ENCODE measurements around the gene LCOR.

LCOR gene

GRCh38 chr10:96895662-96896424, 63.7 kb downstream of the LCOR start:
- no peak overlapping the region for H3K27ac ChIP-seq
- no peak for TF ChIP-seq CTCF (conservative IDR thresholded peaks at IDR 0.05)

- no peak for TF ChIP-seq CTCF (conservative IDR thresholded peaks at IDR 0.05)
Measured at GRCh38 chr10:96896884-96897589, 64.9 kb downstream of the LCOR start.

GRCh38 chr10:96902117-96902516, 70.0 kb downstream of the LCOR start:
- TF ChIP-seq CTCF (conservative IDR thresholded peaks at IDR 0.05): no peak
- 0 out of 2 replicates have a peak overlapping the region, but pooled peaks have one; percentile 8 for H3K27ac ChIP-seq

More at GRCh38 chr10:96896884-96897589, 64.9 kb downstream of the LCOR start:
- H3K27ac ChIP-seq: no peak overlapping the region

GRCh38 chr10:96902731-96903358, 70.7 kb downstream of the LCOR start:
- no peak for TF ChIP-seq CTCF (conservative IDR thresholded peaks at IDR 0.05)

GRCh38 chr10:96904648-96905047, 72.5 kb downstream of the LCOR start:
- H3K27ac ChIP-seq: no peak overlapping the region; the same call in 1 of the 2 replicates
- TF ChIP-seq CTCF (conservative IDR thresholded peaks at IDR 0.05): no peak

More at GRCh38 chr10:96902731-96903358, 70.7 kb downstream of the LCOR start:
- H3K27ac ChIP-seq: peak overlapping the region; percentile 8; the same call in 1 of the 2 replicates

GRCh38 chr10:96906864-96907263, 74.8 kb downstream of the LCOR start:
- no peak overlapping the region for H3K27ac ChIP-seq
- no peak for TF ChIP-seq CTCF (conservative IDR thresholded peaks at IDR 0.05)
